ENCODE measurements around the gene OPRD1.
"Not testable (repeated sequence)": the region's sequence is repeated elsewhere in the genome, so short reads cannot be mapped to it uniquely, and the experiment has no call there.

DNA sequence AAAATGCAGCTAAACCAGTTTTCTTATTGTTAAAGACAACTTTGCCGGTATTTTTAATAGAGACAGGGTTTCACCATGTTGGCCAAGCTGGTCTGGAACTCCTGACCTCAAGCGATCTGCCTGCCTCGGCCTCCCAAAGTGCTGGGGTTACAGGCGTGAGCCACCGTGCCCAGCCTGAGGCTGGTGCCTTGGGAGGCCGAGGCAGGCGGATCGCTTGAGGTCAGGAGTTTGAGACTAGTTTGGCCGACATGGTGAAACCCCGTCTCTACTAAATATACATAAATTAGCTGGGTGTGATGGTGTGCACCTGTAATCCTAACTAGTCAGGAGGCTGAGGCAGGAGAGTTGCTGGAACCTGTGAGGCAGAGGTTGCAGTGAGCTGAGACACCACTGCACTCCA lies 40.0 kb upstream of the OPRD1 start:
- not testable (repeated sequence) for TF ChIP-seq TAF1 (IDR thresholded peaks at IDR 0.05; ENCODE audit: borderline replicate concordance, low read depth, low read length); POLR2AphosphoS5 (IDR thresholded peaks at IDR 0.05; ENCODE audit: low read depth, low read length); POLR2A (IDR thresholded peaks at IDR 0.05; ENCODE audit: low read depth, low read length)
